Measurements from ENCODE around the gene SGPL1.

Gene SGPL1

DNA sequence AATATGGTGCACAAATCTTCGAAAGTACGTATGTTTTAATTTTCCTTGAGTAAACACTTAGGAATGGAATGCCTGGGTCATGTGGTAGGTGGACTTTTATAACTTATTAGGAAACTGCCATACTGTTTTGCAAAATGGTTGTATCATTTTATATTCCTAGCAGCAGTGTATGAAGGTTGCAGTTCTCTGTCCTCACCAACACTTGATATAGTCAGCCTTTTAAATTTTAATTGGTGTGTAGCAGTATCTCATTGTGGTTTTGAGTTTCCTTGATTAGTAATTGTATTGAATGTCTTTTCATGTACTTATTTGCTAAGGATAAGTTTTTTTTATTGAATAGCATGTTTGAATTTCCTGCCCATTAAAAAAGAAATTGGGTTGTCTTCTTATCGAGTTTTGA is 73.5 kb downstream of the SGPL1 start:
- Histone ChIP-seq H3K18ac (ENCODE audit: low read length) (no peak overlapping the region), H3K4me1 (ENCODE audit: control insufficient read depth in 1 of 2, insufficient read depth in 2 of 2, low read length in 2 of 2) (peaks cover 0 to 5% of the 10 kb centered on the region in 2 experiments), H4K8ac (ENCODE audit: low read depth, low read length) (no peak overlapping the region), H3K4me2 (ENCODE audit: low read length) (no peak overlapping the region), H3K36me3 (ENCODE audit: control insufficient read depth in 1 of 2, insufficient read depth in 2 of 2, low read length in 2 of 2) (peaks cover 0 to 7% of the 10 kb centered on the region in 2 experiments), H4K91ac (ENCODE audit: low read depth, low read length) (no peak overlapping the region), H2AFZ (ENCODE audit: insufficient read depth, low read length, poor library complexity) (no peak overlapping the region), H3K79me1 (ENCODE audit: low read length) (peaks cover 5% of the 10 kb centered on the region), H3K79me2 (ENCODE audit: control insufficient read depth, insufficient read depth, low read length, poor library complexity) (peaks cover 2% of the 10 kb centered on the region), H3K27ac (ENCODE audit: low read depth, low read length) (no peak overlapping the region), H3K14ac (ENCODE audit: low read length) (no peak overlapping the region), H3K9ac (ENCODE audit: low read length) (no peak overlapping the region), H2BK5ac (ENCODE audit: low read depth, low read length, poor library complexity) (no peak overlapping the region), H3K9me3 (ENCODE audit: insufficient read depth, low read depth, low read length) (peaks cover 2% of the 10 kb centered on the region), H4K12ac (ENCODE audit: low read depth, low read length) (no peak overlapping the region), H3K23ac (ENCODE audit: low read length) (no peak overlapping the region), H3K4me3 (ENCODE audit: low read depth, low read length) (no peak overlapping the region), H2AK5ac (ENCODE audit: low read length) (no peak overlapping the region), H3K27me3 (ENCODE audit: insufficient read depth, low read length) (no peaks in the 10 kb centered on the region), H2BK12ac (ENCODE audit: low read length) (no peak overlapping the region), H2BK120ac (ENCODE audit: insufficient read depth, low read length, poor library complexity) (no peak overlapping the region), H3K4ac (ENCODE audit: low read depth, low read length) (no peak overlapping the region)
- peak in 1 of 2 donors; percentile 18 for DNase-seq
- no CpG with 5 or more reads among the region's 3 CpGs for WGBS (ENCODE audit: extremely low coverage, insufficient coverage, insufficient read length)

DNA sequence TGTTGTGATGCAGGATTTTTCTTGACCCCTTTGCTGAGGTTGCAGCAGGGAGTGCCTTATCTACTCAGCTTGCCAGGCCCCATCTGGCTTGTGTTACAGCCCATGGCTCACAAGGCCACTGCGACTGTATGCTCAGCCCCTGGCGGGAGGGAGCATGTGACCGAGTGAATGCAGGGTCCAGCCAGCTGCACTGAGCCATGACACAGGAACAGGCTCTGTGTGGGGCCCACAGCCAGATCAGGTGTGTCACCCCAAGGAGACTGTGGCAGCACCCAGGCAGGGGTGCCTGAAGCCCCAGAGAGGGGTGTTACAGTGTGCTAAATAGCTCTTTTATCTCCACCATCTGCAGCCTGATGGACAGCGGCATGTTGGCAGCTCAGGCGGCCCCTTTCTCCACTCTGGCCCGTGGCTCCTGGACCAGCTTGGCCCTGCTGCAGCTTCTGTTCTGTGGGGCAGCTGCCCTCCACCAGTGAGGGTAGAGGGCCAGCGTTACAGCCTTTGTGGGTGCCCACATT is 75.2 kb downstream of the SGPL1 start:
- Histone ChIP-seq H3K27me3 (ENCODE audit: insufficient read depth, low read length) (no peaks in the 10 kb centered on the region), H4K91ac (ENCODE audit: low read depth, low read length) (no peak overlapping the region)

DNA sequence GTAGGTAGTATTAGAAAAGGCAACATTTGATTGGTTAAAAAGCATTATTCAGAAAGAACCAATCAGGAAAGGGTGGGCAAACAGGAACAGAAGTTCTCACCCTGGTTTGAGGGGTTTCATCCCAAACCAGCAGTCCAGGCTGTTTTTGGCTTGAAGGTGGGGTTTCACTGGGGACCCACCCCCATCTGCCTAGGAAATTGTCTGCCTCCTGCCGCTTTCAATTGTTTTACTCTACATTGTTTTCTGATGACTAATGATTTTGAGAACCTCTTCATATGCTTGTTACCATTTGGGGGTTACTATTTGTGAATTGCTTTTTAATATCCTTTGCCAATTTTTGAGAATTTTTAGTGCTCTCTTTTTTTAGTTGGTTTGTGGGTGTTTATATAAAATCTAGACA is 75.9 kb downstream of the SGPL1 start:
- H3K27me3 ChIP-seq (ENCODE audit: insufficient read depth, low read length) = no peaks in the 10 kb centered on the region
- H3K4ac ChIP-seq (ENCODE audit: low read depth, low read length) = no peak overlapping the region
- no peak overlapping the region for H3K4me2 ChIP-seq (ENCODE audit: low read length)
- H2BK5ac ChIP-seq (ENCODE audit: low read depth, low read length, poor library complexity) = no peak overlapping the region
- H2BK12ac ChIP-seq (ENCODE audit: low read length) = no peak overlapping the region
- no peak overlapping the region for H3K9ac ChIP-seq (ENCODE audit: low read length)
- H3K79me2 ChIP-seq (ENCODE audit: control insufficient read depth, insufficient read depth, low read length, poor library complexity) = peaks cover 2% of the 10 kb centered on the region
- H3K9me3 ChIP-seq (ENCODE audit: insufficient read depth, low read depth, low read length) = peaks cover 2% of the 10 kb centered on the region
- H3K18ac ChIP-seq (ENCODE audit: low read length) = no peak overlapping the region
- no peak for DNase-seq
- no peak overlapping the region for H4K12ac ChIP-seq (ENCODE audit: low read depth, low read length)
- WGBS (ENCODE audit: extremely low coverage, insufficient coverage, insufficient read length) = no CpG with 5 or more reads among the region's 1 CpG
- no peak overlapping the region for H3K27ac ChIP-seq (ENCODE audit: low read depth, low read length)
- no peak overlapping the region for H4K91ac ChIP-seq (ENCODE audit: low read depth, low read length)
- no peaks in the 10 kb centered on the region for H3K36me3 ChIP-seq (ENCODE audit: control insufficient read depth in 1 of 2, insufficient read depth in 2 of 2, low read length in 2 of 2)
- H4K8ac ChIP-seq (ENCODE audit: low read depth, low read length) = no peak overlapping the region
- H3K4me1 ChIP-seq (ENCODE audit: control insufficient read depth in 1 of 2, insufficient read depth in 2 of 2, low read length in 2 of 2) = peaks cover 0 to 5% of the 10 kb centered on the region in 2 experiments
- no peak overlapping the region for H3K23ac ChIP-seq (ENCODE audit: low read length)
- H3K14ac ChIP-seq (ENCODE audit: low read length) = no peak overlapping the region
- H2AFZ ChIP-seq (ENCODE audit: insufficient read depth, low read length, poor library complexity) = no peak overlapping the region
- H2BK120ac ChIP-seq (ENCODE audit: insufficient read depth, low read length, poor library complexity) = no peak overlapping the region
- no peak overlapping the region for H2AK5ac ChIP-seq (ENCODE audit: low read length)
- peaks cover 5% of the 10 kb centered on the region for H3K79me1 ChIP-seq (ENCODE audit: low read length)
- H3K4me3 ChIP-seq (ENCODE audit: low read depth, low read length) = no peak overlapping the region

More for the DNA sequence above, 75.2 kb downstream of the SGPL1 start:
- Histone ChIP-seq H3K23ac (ENCODE audit: low read length) (no peak overlapping the region), H3K9me3 (ENCODE audit: insufficient read depth, low read depth, low read length) (peaks cover 2% of the 10 kb centered on the region), H4K12ac (ENCODE audit: low read depth, low read length) (no peak overlapping the region), H3K9ac (ENCODE audit: low read length) (no peak overlapping the region), H3K36me3 (ENCODE audit: control insufficient read depth in 1 of 2, insufficient read depth in 2 of 2, low read length in 2 of 2) (no peaks in the 10 kb centered on the region), H2BK5ac (ENCODE audit: low read depth, low read length, poor library complexity) (no peak overlapping the region), H2AFZ (ENCODE audit: insufficient read depth, low read length, poor library complexity) (no peak overlapping the region), H3K4me1 (ENCODE audit: control insufficient read depth in 1 of 2, insufficient read depth in 2 of 2, low read length in 2 of 2) (peaks cover 0 to 5% of the 10 kb centered on the region in 2 experiments), H3K4ac (ENCODE audit: low read depth, low read length) (no peak overlapping the region), H3K4me3 (ENCODE audit: low read depth, low read length) (no peak overlapping the region), H3K18ac (ENCODE audit: low read length) (no peak overlapping the region), H3K79me1 (ENCODE audit: low read length) (peaks cover 5% of the 10 kb centered on the region), H3K27ac (ENCODE audit: low read depth, low read length) (no peak overlapping the region), H3K4me2 (ENCODE audit: low read length) (no peak overlapping the region), H4K8ac (ENCODE audit: low read depth, low read length) (no peak overlapping the region), H3K14ac (ENCODE audit: low read length) (no peak overlapping the region), H2AK5ac (ENCODE audit: low read length) (no peak overlapping the region), H2BK120ac (ENCODE audit: insufficient read depth, low read length, poor library complexity) (no peak overlapping the region), H3K79me2 (ENCODE audit: control insufficient read depth, insufficient read depth, low read length, poor library complexity) (peaks cover 2% of the 10 kb centered on the region), H2BK12ac (ENCODE audit: low read length) (no peak overlapping the region)
- no CpG with 5 or more reads among the region's 7 CpGs for WGBS (ENCODE audit: extremely low coverage, insufficient coverage, insufficient read length)
- no peak for DNase-seq

DNA sequence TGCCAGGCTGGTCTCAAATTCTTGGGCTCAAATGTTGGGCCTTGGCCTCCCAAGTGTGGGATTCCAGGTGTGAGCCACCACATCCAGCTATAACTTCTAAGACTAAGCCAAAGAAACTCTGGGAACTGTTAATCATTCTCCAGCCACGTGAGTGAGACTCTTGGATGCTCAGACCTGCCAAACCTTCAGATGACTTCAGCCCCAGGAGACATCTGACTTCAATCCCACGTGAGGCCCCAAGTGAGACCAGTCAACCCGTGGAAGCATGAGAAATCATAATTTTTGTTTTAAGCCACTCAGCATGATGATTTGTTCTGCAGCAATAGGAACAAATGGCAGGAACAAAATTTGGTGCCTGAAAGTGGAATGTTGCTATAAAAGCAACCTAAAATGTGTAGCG is 76.9 kb downstream of the SGPL1 start:
- peaks cover 0 to 5% of the 10 kb centered on the region in 2 experiments for H3K4me1 ChIP-seq (ENCODE audit: control insufficient read depth in 1 of 2, insufficient read depth in 2 of 2, low read length in 2 of 2)
- no peak overlapping the region for H3K14ac ChIP-seq (ENCODE audit: low read length)
- H4K8ac ChIP-seq (ENCODE audit: low read depth, low read length) = no peak overlapping the region
- H3K4me2 ChIP-seq (ENCODE audit: low read length) = no peak overlapping the region
- H3K9ac ChIP-seq (ENCODE audit: low read length) = no peak overlapping the region
- no peak overlapping the region for H2BK12ac ChIP-seq (ENCODE audit: low read length)
- H2AFZ ChIP-seq (ENCODE audit: insufficient read depth, low read length, poor library complexity) = no peak overlapping the region
- 100% methylated on average over 1 of the region's 4 CpGs for WGBS (ENCODE audit: extremely low coverage, insufficient coverage, insufficient read length)
- H2BK5ac ChIP-seq (ENCODE audit: low read depth, low read length, poor library complexity) = no peak overlapping the region
- H3K36me3 ChIP-seq (ENCODE audit: control insufficient read depth in 1 of 2, insufficient read depth in 2 of 2, low read length in 2 of 2) = no peaks in the 10 kb centered on the region
- DNase-seq = no peak
- H3K4me3 ChIP-seq (ENCODE audit: low read depth, low read length) = no peak overlapping the region
- no peak overlapping the region for H2BK120ac ChIP-seq (ENCODE audit: insufficient read depth, low read length, poor library complexity)
- H3K23ac ChIP-seq (ENCODE audit: low read length) = no peak overlapping the region
- no peak overlapping the region for H4K12ac ChIP-seq (ENCODE audit: low read depth, low read length)
- H3K4ac ChIP-seq (ENCODE audit: low read depth, low read length) = no peak overlapping the region
- H2AK5ac ChIP-seq (ENCODE audit: low read length) = no peak overlapping the region
- peaks cover 2% of the 10 kb centered on the region for H3K9me3 ChIP-seq (ENCODE audit: insufficient read depth, low read depth, low read length)
- peaks cover 2% of the 10 kb centered on the region for H3K79me2 ChIP-seq (ENCODE audit: control insufficient read depth, insufficient read depth, low read length, poor library complexity)
- H3K27ac ChIP-seq (ENCODE audit: low read depth, low read length) = no peak overlapping the region
- no peaks in the 10 kb centered on the region for H3K27me3 ChIP-seq (ENCODE audit: insufficient read depth, low read length)
- H4K91ac ChIP-seq (ENCODE audit: low read depth, low read length) = no peak overlapping the region
- H3K18ac ChIP-seq (ENCODE audit: low read length) = no peak overlapping the region
- peaks cover 5% of the 10 kb centered on the region for H3K79me1 ChIP-seq (ENCODE audit: low read length)

All from trophoblast cell (in vitro differentiated cells and primary cell).